ENCODE measurements around the gene NR5A2.

- TF ChIP-seq, protein P1, sequence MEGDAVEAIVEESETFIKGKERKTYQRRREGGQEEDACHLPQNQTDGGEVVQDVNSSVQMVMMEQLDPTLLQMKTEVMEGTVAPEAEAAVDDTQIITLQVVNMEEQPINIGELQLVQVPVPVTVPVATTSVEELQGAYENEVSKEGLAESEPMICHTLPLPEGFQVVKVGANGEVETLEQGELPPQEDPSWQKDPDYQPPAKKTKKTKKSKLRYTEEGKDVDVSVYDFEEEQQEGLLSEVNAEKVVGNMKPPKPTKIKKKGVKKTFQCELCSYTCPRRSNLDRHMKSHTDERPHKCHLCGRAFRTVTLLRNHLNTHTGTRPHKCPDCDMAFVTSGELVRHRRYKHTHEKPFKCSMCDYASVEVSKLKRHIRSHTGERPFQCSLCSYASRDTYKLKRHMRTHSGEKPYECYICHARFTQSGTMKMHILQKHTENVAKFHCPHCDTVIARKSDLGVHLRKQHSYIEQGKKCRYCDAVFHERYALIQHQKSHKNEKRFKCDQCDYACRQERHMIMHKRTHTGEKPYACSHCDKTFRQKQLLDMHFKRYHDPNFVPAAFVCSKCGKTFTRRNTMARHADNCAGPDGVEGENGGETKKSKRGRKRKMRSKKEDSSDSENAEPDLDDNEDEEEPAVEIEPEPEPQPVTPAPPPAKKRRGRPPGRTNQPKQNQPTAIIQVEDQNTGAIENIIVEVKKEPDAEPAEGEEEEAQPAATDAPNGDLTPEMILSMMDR (IDR thresholded peaks at IDR 0.05), result no peak
- TF ChIP-seq POLR2A (IDR thresholded peaks at IDR 0.05), result no peak
These were observed 126.7 kb downstream of the NR5A2 start for GRCh38 chr1:200154069-200154767.

All from vagina (tissue), 2 donors.